HepG2 (cell line): ENCODE data around the gene SHANK3.

Experiments
- RXRB ChIP-seq: IDR thresholded peaks from 2 replicates; pipeline ENCODE4 v1.6.1; 2016; ENCODE audit warnings: borderline replicate concordance, missing genetic modification reagents, missing compliant biosample characterization
- ZKSCAN8 ChIP-seq: IDR thresholded peaks from 2 replicates; pipeline ENCODE4 v1.6.1; 2016; ENCODE audit warnings: borderline replicate concordance, missing genetic modification reagents, missing compliant biosample characterization
- ZNF282 ChIP-seq: fragments of 450-650 bp; IDR thresholded peaks from 2 replicates; pipeline ENCODE4 v1.6.1; 2018; ENCODE audit not compliant: partially characterized antibody

- TF ChIP-seq RXRB (CRISPR knock-in tag) (no peak), ZNF282 (no peak), ZKSCAN8 (CRISPR knock-in tag) (no peak)
Measured at GRCh38 chr22:50721257-50721844, 48.7 kb downstream of the SHANK3 start.
